Uterus (tissue), 4 donors: Measurements from ENCODE around the gene ATXN7L2. TPM values are rescaled to one million over a fixed set of nuclear protein-coding genes. Genes with fewer than 3 reads are reported as not detected.

ENCODE experiments used
- DNase-seq, 2 donors: peaks; one replicate each; pipeline ENCODE4 v3.0.0-alpha.2; 2019 to 2020
- H3K27ac ChIP-seq, 2 donors: fragments of 200-600 bp; sonication (generic); 1 replicate in 1 of 2; 2 replicates in 1 of 2; pipeline ENCODE4 v1.5.1; 2016 to 2018
- H3K27me3 ChIP-seq, 2 donors: fragments of 200-600 bp; sonication (generic); one replicate each; pipeline ENCODE4 v1.5.1; 2018 to 2019; ENCODE audit warnings: control low read depth in 1 of 2
- H3K36me3 ChIP-seq, 2 donors: fragments of 200-600 bp; sonication (generic); one replicate each; pipeline ENCODE4 v1.5.1; 2019; ENCODE audit warnings: control low read depth in 1 of 2
- H3K4me1 ChIP-seq, 2 donors: fragments of 200-600 bp; sonication (generic); one replicate each; pipeline ENCODE4 v1.5.1; 2018 to 2019; ENCODE audit warnings: control low read depth in 1 of 2
- H3K4me3 ChIP-seq, 2 donors: fragments of 200-600 bp; sonication (generic); 1 replicate in 1 of 2; 2 replicates in 1 of 2; pipeline ENCODE4 v1.5.1; 2018 to 2019; ENCODE audit warnings: mild to moderate bottlenecking in 1 of 2
- H3K9me3 ChIP-seq, 2 donors: fragments of 200-600 bp; sonication (generic); one replicate each; pipeline ENCODE4 v1.5.1; 2019; ENCODE audit warnings: control low read depth in 1 of 2
- CTCF ChIP-seq, 4 experiments: fragments of 200-600 bp in 2 of 4; fragments of 450-650 bp in 2 of 4; sonication (generic) in 2 of 4; IDR thresholded peaks; one replicate each; pipeline ENCODE4 v1.5.1; 2016 to 2019; ENCODE audit warnings: antibody characterized with exemption in 4 of 4, mild to moderate bottlenecking in 2 of 4, moderate library complexity in 1 of 4
- POLR2A ChIP-seq, 2 donors: fragments of 450-650 bp; IDR thresholded peaks; one replicate each; pipeline ENCODE4 v1.6.1; 2016; ENCODE audit warnings: antibody characterized with exemption in 2 of 2, mild to moderate bottlenecking in 1 of 2, moderate library complexity in 1 of 2
- intact Hi-C: fragments of 100-400 bp; cut with DNase I; formaldehyde crosslinking; loops from one replicate; pipeline ENCODE4 v1.15.1; 2023; ENCODE audit warnings: low total_unique reads
- total RNA-seq, 4 donors: library from RNA; depleted of rRNA in 3 of 4; stranded (reverse); fragments of >200 nt in 3 of 4; gene quantifications; one replicate each; pipeline versions ENCODE4 v1.1.0 to v1.2.4, GENCODE V29; 2014 to 2023
- donor health status: DM: yes; HTN: yes; CAD: no.

ATXN7L2 gene
- total RNA-seq, 4 donors from 2014 or later: 4.1 to 6.7 (median 4.7) TPM

GRCh38 chr1:109541102-109541501 lies 57.4 kb downstream of the ATXN7L2 start:
- no peak overlapping the region for H3K4me3 ChIP-seq
- DNase-seq: no peak
- H3K4me1 ChIP-seq: no peaks in the 10 kb centered on the region
- no peak overlapping the region for H3K27ac ChIP-seq
- intact Hi-C loops: loop anchor here (10.0 kb wide), 1 partner anchor 94 kb away; no protein-coding TSS in a partner anchor
- no peaks in the 10 kb centered on the region for H3K9me3 ChIP-seq
- no peaks in the 10 kb centered on the region for H3K27me3 ChIP-seq
- H3K36me3 ChIP-seq: no peaks in the 10 kb centered on the region
- TF ChIP-seq POLR2A (IDR thresholded peaks at IDR 0.05) (no peak), CTCF (IDR thresholded peaks at IDR 0.05) (no peak)

Other genes with a start within 250 kb of the ATXN7L2 start
- gene CELSR2, start 234.4 kb upstream of the ATXN7L2 start, total RNA-seq: 1 to 10 TPM in 3 of 4 donors, under 1 TPM in 1; 0.26 to 9.6 (median 5.4) TPM
- gene PSRC1, start 200.8 kb upstream of the ATXN7L2 start, total RNA-seq: 10 to 100 TPM in 1 of 4 donors, 1 to 10 TPM in 3; 3.8 to 11.4 (median 7.5) TPM
- under 1 TPM in 1 of 4 donors, not detected in 3; 0.76 TPM for gene MYBPHL, start 176.9 kb upstream of the ATXN7L2 start, total RNA-seq
- 10 to 100 TPM; 20.2 to 43.4 (median 27.9) TPM for gene SORT1, start 86.0 kb upstream of the ATXN7L2 start, total RNA-seq
- 10 to 100 TPM; 12.6 to 65.8 (median 40.7) TPM for gene PSMA5, start 57.5 kb upstream of the ATXN7L2 start, total RNA-seq
- 1 to 10 TPM in 3 of 4 donors, under 1 TPM in 1; 0.48 to 5.9 (median 2.3) TPM for gene SYPL2, start 17.4 kb upstream of the ATXN7L2 start, total RNA-seq
- gene CYB561D1, start 10.2 kb downstream of the ATXN7L2 start, total RNA-seq: 10 to 100 TPM in 1 of 4 donors, 1 to 10 TPM in 3; 1.8 to 11.0 (median 8.4) TPM
- gene AMIGO1, start 25.8 kb downstream of the ATXN7L2 start, total RNA-seq: 10 to 100 TPM in 1 of 4 donors, 1 to 10 TPM in 3; 1.0 to 10.1 (median 3.8) TPM
- gene GPR61, start 56.0 kb downstream of the ATXN7L2 start, total RNA-seq: under 1 TPM in 1 of 4 donors, not detected in 3; 0.41 TPM
- gene GNAI3, start 64.7 kb downstream of the ATXN7L2 start, total RNA-seq: 10 to 100 TPM in 1 of 4 donors, 1 to 10 TPM in 3; 2.3 to 20.0 (median 5.8) TPM
- not detected for gene GNAT2, start 135.7 kb downstream of the ATXN7L2 start, total RNA-seq
- 10 to 100 TPM; 30.9 to 91.2 (median 73.2) TPM for gene AMPD2, start 135.9 kb downstream of the ATXN7L2 start, total RNA-seq
- 10 to 100 TPM in 3 of 4 donors, 1 to 10 TPM in 1; 7.6 to 43.5 (median 20.7) TPM for gene GSTM4, start 172.2 kb downstream of the ATXN7L2 start, total RNA-seq
- 100 to 1,000 TPM in 1 of 4 donors, 10 to 100 TPM in 3; 32.1 to 154 (median 72.1) TPM for gene GSTM2, start 184.2 kb downstream of the ATXN7L2 start, total RNA-seq
- gene GSTM1, start 203.9 kb downstream of the ATXN7L2 start, total RNA-seq: 1 to 10 TPM in 1 of 4 donors, not detected in 3; 9.4 TPM
- 10 to 100 TPM in 3 of 4 donors, under 1 TPM in 1; 0.51 to 24.8 (median 22.3) TPM for gene GSTM5, start 228.3 kb downstream of the ATXN7L2 start, total RNA-seq